B cell (primary cell): ENCODE results near the gene ZNF319. TPM values are rescaled to one million over a fixed set of nuclear protein-coding genes. Genes with fewer than 3 reads are reported as not detected.

Experiments used
- ATAC-seq: fragments of 200-7000 bp; cut with Tn5 transposase; one replicate; pipeline ENCODE4 v1.10.0; 2021; ENCODE audit warnings: low read depth, mild to moderate bottlenecking, moderate number of reproducible peaks, moderate library complexity
- CTCF ChIA-PET: fragments of 350-600 bp; sonication (Branson Sonifier 250); formaldehyde crosslinking; loops from one replicate; lab custom pipeline; 2021; ENCODE audit warnings: antibody characterized with exemption, inconsistent platforms; lab: Charles Lee
- POLR2A ChIA-PET: fragments of 350-600 bp; sonication (Branson Sonifier 250); formaldehyde crosslinking; loops from one replicate; lab custom pipeline; 2021; ENCODE audit warnings: antibody characterized with exemption; lab: Charles Lee
- DNase-seq: peaks from one replicate; pipeline ENCODE4 v3.0.0; 2013
- H2AFZ ChIP-seq: 2 replicates; pipeline ENCODE4 v1.6.1; 2012; ENCODE audit warnings: mild to moderate bottlenecking, low read depth, low read length; ENCODE audit not compliant: insufficient read depth, poor library complexity, severe bottlenecking
- H3K27ac ChIP-seq, 2 donors: 1 replicate in 1 of 2; 2 replicates in 1 of 2; pipeline ENCODE4 v1.5.1; 2012 to 2013; ENCODE audit warnings: low read length in 2 of 2, mild to moderate bottlenecking in 2 of 2, moderate library complexity in 1 of 2
- H3K27me3 ChIP-seq, 4 experiments: fragments of 200-600 bp in 1 of 4; sonication (generic) in 1 of 4; replicated peaks in 1 of 4; 1 replicate in 2 of 4; 2 replicates in 2 of 4; pipeline versions ENCODE4 v1.6.1 to v1.7.0; 2013 to 2016; ENCODE audit warnings: low read length in 3 of 4, mild to moderate bottlenecking in 2 of 4, mixed read lengths in 1 of 4, moderate library complexity in 1 of 4; ENCODE audit not compliant: insufficient read depth in 4 of 4, control insufficient read depth in 3 of 4; ENCODE audit errors: control extremely low read depth in 1 of 4
- H3K36me3 ChIP-seq, 2 experiments: replicated peaks in 1 of 2; 1 replicate in 1 of 2; 2 replicates in 1 of 2; pipeline versions ENCODE4 v1.6.1 to v1.7.1; 2013; ENCODE audit warnings: low read length in 1 of 2; ENCODE audit not compliant: insufficient read depth in 2 of 2, control insufficient read depth in 1 of 2; ENCODE audit errors: control extremely low read depth in 1 of 2, extremely low read depth in 1 of 2
- H3K4me1 ChIP-seq, 2 donors: fragments of 200-600 bp in 1 of 2; sonication (generic) in 1 of 2; 1 replicate in 1 of 2; 2 replicates in 1 of 2; pipeline versions ENCODE4 v1.5.1 to v1.6.1; 2013 to 2017; ENCODE audit warnings: low read length in 2 of 2; ENCODE audit not compliant: control insufficient read depth in 2 of 2, insufficient read depth in 2 of 2
- H3K4me2 ChIP-seq: replicated peaks from 2 replicates; pipeline ENCODE3; 2012; ENCODE audit warnings: mild to moderate bottlenecking, low read depth, low read length; ENCODE audit not compliant: poor library complexity, severe bottlenecking
- H3K4me3 ChIP-seq, 5 experiments: fragments of 200-600 bp in 1 of 5; sonication (generic) in 1 of 5; 1 replicate in 3 of 5; 2 replicates in 2 of 5; pipeline versions ENCODE4 v1.5.1 to v1.7.0; 2011 to 2016; ENCODE audit warnings: low read length in 4 of 5, mild to moderate bottlenecking in 4 of 5, low read depth in 2 of 5, control low read depth in 1 of 5, moderate library complexity in 1 of 5; ENCODE audit not compliant: insufficient read depth in 1 of 5; ENCODE audit errors: control extremely low read depth in 1 of 5, extremely low read depth in 1 of 5
- H3K79me2 ChIP-seq: fragments of 200-600 bp; sonication (generic); one replicate; pipeline ENCODE4 v1.6.0; 2016; ENCODE audit warnings: low read length; ENCODE audit not compliant: control insufficient read depth, insufficient read depth
- H3K9ac ChIP-seq: fragments of 200-600 bp; sonication (generic); 2 replicates; pipeline ENCODE4 v1.6.1; 2017; ENCODE audit warnings: mild to moderate bottlenecking, low read length, moderate library complexity
- H3K9me3 ChIP-seq, 3 donors: one replicate each; pipeline versions ENCODE4 v1.6.1 to v1.7.1; 2013; ENCODE audit warnings: low read length in 2 of 3; ENCODE audit not compliant: control insufficient read depth in 2 of 3, insufficient read depth in 1 of 3; ENCODE audit errors: control extremely low read depth in 1 of 3
- H4K20me1 ChIP-seq: 2 replicates; pipeline ENCODE4 v1.6.0; 2012; ENCODE audit warnings: mild to moderate bottlenecking, low read length; ENCODE audit not compliant: insufficient read depth, control insufficient read depth, poor library complexity, severe bottlenecking
- H3K27ac Mint-ChIP-seq: one replicate; pipeline ENCODE4 v1.8.0; 2021; ENCODE audit warnings: mixed read lengths
- H3K27me3 Mint-ChIP-seq: one replicate; pipeline ENCODE4 v1.8.0; 2021; ENCODE audit warnings: mixed read lengths
- H3K4me1 Mint-ChIP-seq: one replicate; pipeline ENCODE4 v1.8.0; 2021; ENCODE audit warnings: mixed read lengths
- H3K4me3 Mint-ChIP-seq: one replicate; pipeline ENCODE4 v1.8.0; 2021; ENCODE audit warnings: mixed read lengths
- H3K9me3 Mint-ChIP-seq: one replicate; pipeline ENCODE4 v1.8.0; 2022; ENCODE audit warnings: mixed read lengths; ENCODE audit not compliant: insufficient read depth
- EZH2 ChIP-seq: IDR thresholded peaks from 2 replicates; pipeline ENCODE4 v1.6.1; 2012; ENCODE audit warnings: borderline replicate concordance, low read depth, mild to moderate bottlenecking, moderate library complexity, low read length; ENCODE audit not compliant: insufficient read depth, poor library complexity, severe bottlenecking
- WGBS: methylation state at CpG from one replicate; pipeline ENCODE4 v1.1.5; 2013; ENCODE audit warnings: missing lambda C conversion rate; ENCODE audit not compliant: insufficient coverage; 5-methylcytosine and 5-hydroxymethylcytosine counted together
- intact Hi-C: fragments of 100-400 bp; cut with micrococcal nuclease; formaldehyde crosslinking; loops from one replicate; pipeline ENCODE4 v1.10.0; 2022
- polyA plus RNA-seq: library from polyadenylated mRNA; depleted of rRNA; stranded (reverse); fragments of >200 nt; gene quantifications from 2 replicates; pipeline ENCODE4 v1.2.3, GENCODE V29; 2012
- total RNA-seq, 2 donors: library from RNA; stranded (reverse); fragments of 120-200 nt in 1 of 2; gene quantifications; 1 replicate in 1 of 2; 2 replicates in 1 of 2; pipeline versions ENCODE4 v1.2.3 to v1.2.4, GENCODE V29; 2013 to 2022
- TF ChIP-seq, protein P1 (sequence below): fragments of 200-600 bp; IDR thresholded peaks from one replicate; pipeline ENCODE4 v1.8.0; 2022; ENCODE audit warnings: antibody characterized with exemption, mild to moderate bottlenecking

ZNF319 gene
- total and polyA plus RNA-seq, 2 donors (not counting 1 experiment from before 2014, with no cell fraction given) = 12.4 to 15.1 TPM

GRCh38 chr16:58024486-58025350 is 24.2 kb upstream of the ZNF319 start:
- Histone ChIP-seq H3K9me3 (no peaks in the 10 kb centered on the region), H3K9ac (peak overlapping the region; percentile 70), H3K4me3 (peak overlapping the region; percentile 19 to 72 (median 58)), H3K36me3 (no peaks in the 10 kb centered on the region), H3K79me2 (no peaks in the 10 kb centered on the region), H4K20me1 (no peaks in the 10 kb centered on the region), H3K4me1 (peaks cover 25 to 26% of the 10 kb centered on the region in 2 donors), H3K4me2 (peak overlapping the region; percentile 98), H3K27ac (no peak overlapping the region), H3K27me3 (peaks cover 0 to 44% (median 11%) of the 10 kb centered on the region in 4 experiments), H2AFZ (peak overlapping the region; percentile 87)
- ATAC-seq (peak; percentile 10), DNase-seq (peak; percentile 40)
- POLR2A ChIA-PET = interaction anchor here (0.5 to 0.7 kb wide), 3 partner anchors 25 to 309 kb away, joined by 3 to 5 read pairs (median 3); no protein-coding TSS in a partner anchor
- Mint-ChIP-seq H3K27me3 (peaks cover 26% of the 10 kb centered on the region), H3K4me1 (peaks cover 11% of the 10 kb centered on the region), H3K4me3 (peak overlapping the region; percentile 94), H3K27ac (peak overlapping the region; percentile 83), H3K9me3 (no peaks in the 10 kb centered on the region)
- WGBS = 22% methylated on average over 56 of the region's 57 CpGs
- CTCF ChIA-PET = interaction anchor here (0.6 to 1.9 kb wide), 7 partner anchors 23 to 282 kb away, joined by 3 to 8 read pairs (median 4); partner anchors contain the start of gene USB1
- intact Hi-C loops = loop anchor here (10.0 kb wide), 1 partner anchor 460 kb away; no protein-coding TSS in a partner anchor
- TF ChIP-seq EZH2 = no peak
- TF ChIP-seq, protein P1, sequence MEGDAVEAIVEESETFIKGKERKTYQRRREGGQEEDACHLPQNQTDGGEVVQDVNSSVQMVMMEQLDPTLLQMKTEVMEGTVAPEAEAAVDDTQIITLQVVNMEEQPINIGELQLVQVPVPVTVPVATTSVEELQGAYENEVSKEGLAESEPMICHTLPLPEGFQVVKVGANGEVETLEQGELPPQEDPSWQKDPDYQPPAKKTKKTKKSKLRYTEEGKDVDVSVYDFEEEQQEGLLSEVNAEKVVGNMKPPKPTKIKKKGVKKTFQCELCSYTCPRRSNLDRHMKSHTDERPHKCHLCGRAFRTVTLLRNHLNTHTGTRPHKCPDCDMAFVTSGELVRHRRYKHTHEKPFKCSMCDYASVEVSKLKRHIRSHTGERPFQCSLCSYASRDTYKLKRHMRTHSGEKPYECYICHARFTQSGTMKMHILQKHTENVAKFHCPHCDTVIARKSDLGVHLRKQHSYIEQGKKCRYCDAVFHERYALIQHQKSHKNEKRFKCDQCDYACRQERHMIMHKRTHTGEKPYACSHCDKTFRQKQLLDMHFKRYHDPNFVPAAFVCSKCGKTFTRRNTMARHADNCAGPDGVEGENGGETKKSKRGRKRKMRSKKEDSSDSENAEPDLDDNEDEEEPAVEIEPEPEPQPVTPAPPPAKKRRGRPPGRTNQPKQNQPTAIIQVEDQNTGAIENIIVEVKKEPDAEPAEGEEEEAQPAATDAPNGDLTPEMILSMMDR = no peak
